NCI-H1092 (cell line): Measurements from ENCODE around the gene ETNPPL.
"Not testable (repeated sequence)": the region's sequence is repeated elsewhere in the genome, so short reads cannot be mapped to it uniquely, and the experiment has no call there.

ENCODE experiments used
- DNase-seq: peaks from one replicate; lab custom pipeline; 2025; lab: John Stamatoyannopoulos, UW

The ETNPPL gene

DNA sequence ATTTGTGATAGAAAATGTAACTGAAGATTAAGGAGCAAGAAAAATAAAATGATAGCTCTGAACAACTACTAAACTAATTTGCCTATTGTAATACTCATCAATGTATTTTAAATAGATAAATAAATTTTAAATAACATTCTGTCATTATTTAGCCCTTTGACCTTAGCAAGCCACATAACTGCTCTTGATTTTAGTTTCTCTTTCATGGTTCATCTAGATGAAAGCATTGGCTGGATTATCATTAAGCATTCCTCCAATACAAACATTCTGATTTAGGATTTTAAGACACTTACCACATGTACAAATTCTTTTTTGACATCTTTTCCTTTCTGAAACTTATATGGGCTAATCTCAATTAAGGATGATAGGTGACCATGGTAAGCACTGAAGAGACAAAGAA is 8.5 kb downstream of the ETNPPL start:
- DNase-seq: no peak

DNA sequence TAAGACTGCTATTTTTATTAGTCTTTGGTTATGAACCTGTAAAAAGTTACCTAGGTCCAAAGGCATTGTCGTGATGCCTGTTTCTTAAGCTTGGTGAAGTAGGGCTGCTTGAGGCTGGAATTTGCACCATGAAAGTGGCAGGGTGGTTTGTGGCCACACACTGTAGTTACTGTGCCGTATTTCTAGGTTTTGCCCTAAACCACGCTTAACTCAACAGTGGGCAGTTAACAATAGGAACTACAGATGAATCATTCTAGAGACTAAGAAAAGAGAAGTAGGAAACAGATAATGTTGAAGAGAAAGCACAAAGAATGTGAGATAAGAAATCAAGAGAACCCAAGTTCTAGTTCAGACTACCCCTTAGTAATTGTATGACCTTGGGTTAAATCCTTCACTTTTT is 11.5 kb downstream of the ETNPPL start:
- no peak for DNase-seq

- DNase-seq: no peak
Observed at GRCh38 chr4:108749119-108749518, 13.7 kb downstream of the ETNPPL start.

- no peak for DNase-seq
Observed at GRCh38 chr4:108746511-108746910, 16.3 kb downstream of the ETNPPL start.

DNA sequence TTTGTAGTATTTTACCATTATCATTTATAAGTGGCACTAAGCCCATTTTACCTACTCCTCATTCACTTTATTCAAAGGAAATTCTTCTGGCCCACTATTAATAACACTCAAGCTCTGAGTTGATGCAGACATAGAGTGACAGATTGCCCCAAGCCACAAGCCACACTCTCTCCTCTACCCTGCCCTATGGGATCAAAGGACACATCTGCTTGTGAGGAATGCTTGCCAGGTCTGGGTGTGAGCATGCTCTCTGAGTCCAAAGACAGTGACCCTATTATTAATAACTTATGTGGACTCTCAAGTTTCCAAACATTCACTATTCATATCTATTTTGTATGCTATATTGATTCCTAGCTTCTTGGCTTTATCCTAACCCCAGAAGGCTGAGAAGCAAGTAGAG is 18.5 kb downstream of the ETNPPL start:
- DNase-seq: no peak

GRCh38 chr4:108742451-108743420 is 20.1 kb downstream of the ETNPPL start:
- DNase-seq: no peak

DNA sequence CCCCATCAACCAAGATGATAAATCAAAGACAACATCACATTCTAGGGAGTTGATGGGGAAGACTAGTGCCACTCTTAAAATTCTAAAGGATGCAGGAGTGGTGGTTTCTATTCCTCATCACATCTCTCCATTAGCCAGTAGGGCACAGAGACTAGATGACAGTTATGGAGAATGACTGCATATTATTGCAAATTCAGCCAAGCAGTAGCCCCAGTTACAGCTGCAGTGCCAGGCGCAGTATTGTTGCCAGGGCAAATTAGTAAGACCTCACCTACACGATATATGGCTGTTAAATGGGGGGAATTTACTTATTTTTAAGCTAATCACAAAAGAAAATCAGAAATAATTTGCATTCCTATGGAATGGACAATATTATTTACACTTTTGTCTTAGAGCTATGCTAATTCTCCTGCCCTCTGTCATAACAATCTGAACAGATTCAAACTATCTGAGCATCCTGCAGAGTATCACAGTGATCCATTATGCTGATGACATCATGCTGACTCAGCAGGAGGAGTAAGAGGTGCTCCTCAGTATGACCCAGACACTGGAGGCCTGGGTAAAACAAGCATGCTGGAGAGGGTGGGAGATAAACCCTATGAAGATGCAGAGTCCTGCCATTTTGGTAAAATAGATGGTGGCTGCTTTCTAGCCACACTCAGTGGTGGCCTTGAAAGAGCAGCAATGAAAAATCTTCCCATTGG is 24.7 kb downstream of the ETNPPL start:
- no peak for DNase-seq

DNA sequence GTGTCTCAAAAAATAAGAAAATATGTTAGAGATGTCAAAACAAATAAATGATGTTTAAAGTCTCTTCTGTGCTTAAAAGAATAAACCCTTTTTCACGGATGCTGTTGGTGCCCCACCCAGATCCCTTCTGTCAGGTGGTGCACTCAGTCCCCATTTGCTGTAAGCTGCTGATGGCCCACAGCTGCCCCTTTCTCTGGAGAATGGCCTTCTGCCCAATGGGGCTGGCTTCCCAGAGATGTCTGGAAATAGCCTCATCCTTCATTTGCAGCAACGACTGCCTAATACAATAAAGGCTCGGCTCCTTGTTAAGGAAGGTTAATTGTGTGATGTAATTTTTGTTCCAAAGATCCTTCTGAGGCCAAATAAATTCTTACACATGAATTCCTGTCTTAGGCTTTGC is 31.8 kb downstream of the ETNPPL start:
- DNase-seq: no peak

DNA sequence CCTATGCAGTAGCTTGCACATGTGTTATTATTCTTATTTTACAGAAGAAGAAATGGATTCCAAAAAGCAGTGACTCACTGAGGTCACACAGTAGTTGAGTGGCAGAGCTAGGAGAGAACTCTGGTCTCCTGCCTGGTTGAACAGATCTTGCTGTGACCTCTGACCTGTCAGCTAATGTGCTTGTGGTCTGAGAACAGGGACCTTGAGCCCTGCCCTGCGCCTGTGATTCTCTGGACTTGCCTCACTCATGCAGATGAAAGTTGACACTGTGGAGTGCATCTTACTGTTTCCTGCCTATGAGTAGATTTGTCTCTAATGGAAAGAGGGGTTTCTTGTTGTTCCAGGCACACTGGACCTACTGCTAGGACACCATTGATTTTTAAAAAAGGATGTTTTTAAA is 32.3 kb downstream of the ETNPPL start:
- DNase-seq: no peak

- DNase-seq: no peak
Observed at GRCh38 chr4:108729731-108730130, 33.1 kb downstream of the ETNPPL start.

DNA sequence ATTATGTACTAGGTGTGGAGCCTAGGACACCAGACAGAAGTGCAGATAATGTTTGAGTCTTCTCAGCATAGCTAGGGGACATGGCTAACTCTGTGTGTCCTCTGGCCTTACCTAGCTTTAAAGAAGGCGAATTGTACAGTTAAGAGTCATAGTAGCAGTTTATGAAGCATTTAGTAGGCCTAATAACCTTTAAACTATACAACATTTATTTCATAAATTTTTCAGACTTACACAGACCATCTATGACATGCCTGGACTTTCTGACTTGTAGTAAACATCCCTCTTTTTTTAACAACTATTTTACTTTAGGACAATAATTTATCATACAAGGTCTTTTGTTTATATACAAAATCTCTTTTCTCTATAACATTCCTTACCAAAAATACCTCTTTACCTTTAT is 37.4 kb downstream of the ETNPPL start:
- no peak for DNase-seq

DNA sequence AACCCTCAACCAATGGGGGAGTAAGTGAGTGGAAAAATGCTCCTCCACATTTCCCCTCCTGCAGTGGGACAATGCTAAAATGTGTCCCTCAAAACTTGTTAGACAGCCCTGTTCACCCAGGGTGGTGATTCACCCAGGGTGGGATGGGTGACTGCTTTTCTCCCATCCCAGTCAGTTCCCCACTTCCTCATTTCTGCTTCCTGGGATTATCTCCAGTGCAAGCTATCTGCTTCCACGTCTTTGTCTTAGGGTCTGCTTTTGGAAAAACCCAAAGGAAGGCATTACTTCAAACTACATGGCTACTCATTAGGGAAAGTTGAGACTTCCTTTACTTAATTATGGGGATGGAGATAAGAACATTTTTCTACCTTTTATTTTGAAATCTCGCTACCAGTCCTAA is 45.5 kb downstream of the ETNPPL start:
- DNase-seq: no peak

- no peak for DNase-seq
Observed at GRCh38 chr4:108716340-108716739, 46.5 kb downstream of the ETNPPL start.

DNA sequence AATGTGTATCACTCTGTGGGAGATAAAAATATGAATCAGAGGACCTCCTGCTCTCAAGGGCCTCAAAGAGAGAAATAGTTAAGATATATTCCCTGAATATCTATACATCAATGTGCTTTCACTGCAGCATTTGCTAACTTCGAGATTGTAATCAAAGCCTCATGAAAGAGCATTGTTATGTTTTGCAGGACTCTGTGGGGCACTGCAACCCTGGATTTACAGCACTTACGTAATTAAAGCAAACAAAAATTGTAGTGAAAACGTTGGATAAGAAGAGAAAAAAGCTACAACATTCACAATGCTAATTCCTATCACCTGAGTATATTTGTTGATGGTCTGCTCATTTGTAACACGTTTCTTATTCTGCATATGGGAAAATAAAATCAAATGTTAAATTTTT is 48.0 kb downstream of the ETNPPL start:
- no peak for DNase-seq

DNA sequence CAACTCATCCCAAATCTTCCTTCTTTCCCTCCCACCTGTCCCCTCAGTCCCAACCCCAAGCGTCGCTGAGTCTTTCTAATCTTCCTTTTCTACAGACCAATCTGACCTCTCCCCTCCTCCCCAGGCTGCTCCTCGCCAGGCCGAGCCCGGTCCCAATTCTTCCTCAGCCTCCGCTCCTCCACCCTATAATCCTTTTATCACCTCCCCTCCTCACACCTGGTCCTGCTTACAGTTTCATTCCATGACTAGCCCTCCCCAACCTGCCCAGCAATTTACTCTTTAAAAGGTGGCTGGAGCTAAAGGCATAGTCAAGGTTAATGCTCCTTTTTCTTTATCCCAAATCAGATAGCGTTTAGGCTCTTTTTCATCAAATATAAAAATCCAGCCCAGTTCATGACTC is 52.3 kb downstream of the ETNPPL start:
- DNase-seq: not testable (repeated sequence)

DNA sequence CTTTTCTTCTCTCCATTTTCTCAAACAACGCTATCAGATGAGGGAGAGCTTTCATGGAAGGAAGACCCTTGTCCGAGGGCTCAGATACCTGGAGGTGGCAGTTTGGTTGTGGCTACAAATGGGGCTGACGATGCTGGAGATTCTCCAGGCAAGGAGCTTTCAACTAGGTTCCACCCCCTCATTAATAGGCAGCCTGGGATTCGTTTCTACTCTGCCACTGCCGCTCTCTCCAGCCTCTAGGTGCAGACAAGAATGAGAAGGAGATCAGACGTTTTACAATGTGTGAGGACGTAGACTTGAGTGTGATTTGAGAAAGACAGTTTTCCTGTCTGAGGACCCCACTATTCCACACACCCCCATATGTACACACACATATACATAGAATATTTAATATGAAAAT is 53.1 kb downstream of the ETNPPL start:
- no peak for DNase-seq

DNA sequence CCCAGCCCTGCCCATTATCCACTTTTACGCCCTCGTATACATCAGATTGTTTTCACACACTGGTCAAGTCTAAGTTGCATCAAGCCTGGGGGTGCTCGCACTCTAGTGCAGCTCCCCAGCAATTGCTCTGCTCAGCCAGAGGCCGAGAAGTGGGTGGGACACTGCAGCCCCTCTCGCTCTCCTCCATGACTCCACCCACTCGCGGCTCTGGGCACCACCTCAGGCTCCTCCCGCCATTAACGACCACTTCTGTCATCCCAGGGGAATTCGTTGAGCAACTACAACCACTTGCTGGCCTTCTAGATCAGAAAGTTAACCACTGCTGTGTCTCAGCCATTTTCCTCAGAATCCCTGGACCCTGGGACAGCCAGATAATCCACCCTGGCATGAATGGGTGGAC is 53.6 kb downstream of the ETNPPL start:
- no peak for DNase-seq

DNA sequence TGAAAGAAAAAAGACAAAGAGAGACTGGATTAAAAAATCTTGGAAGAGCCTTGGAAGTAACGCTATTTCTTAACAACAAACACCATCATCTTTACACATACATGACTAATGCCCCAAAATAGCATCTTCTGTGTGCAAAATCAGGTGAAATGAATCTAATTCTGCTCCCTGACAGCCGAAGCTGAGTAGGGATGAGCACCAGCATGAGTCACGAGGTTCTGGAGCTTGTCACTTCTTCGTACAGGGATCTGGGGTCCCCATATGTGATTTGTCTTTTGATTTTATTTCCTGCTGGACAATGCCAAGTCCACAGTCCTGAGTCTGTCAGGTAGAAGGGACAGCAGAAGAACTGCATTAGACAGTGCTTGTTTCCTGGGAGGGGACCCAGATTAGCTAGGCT is 56.6 kb downstream of the ETNPPL start:
- DNase-seq: no peak

GRCh38 chr4:108703966-108704365 is 58.9 kb downstream of the ETNPPL start:
- DNase-seq: no peak

DNA sequence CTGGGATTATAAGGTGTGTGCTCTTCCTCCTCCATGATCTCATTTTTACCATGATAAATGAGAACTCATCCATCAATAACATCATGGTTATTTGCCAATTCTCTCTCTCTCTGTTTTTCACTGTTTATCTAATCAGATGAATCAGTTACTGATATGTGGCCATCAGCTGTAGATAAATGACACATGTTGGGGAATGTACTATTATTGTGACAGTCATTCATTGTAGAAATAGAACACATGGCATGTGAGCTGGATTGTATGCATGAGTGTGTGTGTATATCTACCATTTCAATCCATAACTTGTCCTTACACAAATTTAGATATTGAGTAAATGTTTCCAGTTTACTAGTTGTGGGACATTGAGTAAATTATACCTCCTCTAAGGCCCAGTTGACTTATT is 59.5 kb downstream of the ETNPPL start:
- DNase-seq: no peak

DNA sequence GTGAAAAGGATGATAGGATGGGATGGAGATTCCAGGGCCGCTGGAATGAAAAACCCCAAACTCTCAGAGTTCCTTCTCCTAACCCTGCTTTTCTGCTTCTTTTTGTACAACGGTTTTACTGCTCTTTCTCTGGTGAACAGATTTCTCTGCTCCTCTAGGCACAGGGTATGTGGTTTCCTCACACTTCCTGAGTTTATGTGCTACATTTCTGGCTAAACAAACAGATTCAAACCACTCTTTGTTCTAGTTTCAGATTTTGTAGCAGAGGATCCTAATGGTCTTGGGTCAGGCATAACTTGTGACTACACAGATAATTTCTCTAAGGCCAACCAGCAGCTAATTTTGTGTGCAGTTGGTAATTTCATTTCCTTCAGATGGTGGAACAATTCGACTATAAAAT is 59.9 kb downstream of the ETNPPL start:
- DNase-seq: no peak

DNA sequence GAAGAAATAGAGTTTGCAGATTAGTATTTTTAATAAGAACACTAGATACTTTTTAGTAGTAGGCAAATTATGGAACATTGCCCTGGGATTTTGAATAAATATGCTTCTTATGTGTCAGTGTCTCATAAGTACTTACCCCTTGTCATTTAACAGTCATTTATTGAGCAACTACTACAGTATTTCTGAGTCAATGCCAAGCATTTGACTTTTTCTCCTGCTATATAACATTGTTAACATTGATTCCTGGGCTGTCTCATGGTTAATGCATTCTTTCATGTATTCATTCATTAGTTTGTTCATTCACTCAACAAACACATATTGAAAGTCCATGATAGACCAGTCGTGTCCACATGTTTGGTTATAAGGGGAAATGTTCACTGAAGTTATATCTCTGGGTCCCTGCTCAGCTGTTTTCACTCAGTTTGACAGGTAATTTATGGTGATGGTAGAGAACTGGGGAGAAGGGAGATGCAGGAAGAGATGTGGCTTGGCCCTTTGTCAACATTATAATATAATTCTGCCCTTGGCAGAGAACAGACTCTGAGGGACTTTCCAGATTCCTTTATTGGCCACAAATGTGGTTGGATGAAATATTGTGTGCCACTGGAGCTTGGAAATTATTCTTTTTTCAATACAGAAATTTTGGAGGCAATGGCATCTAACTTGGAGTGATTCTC is 62.6 kb downstream of the ETNPPL start:
- no peak for DNase-seq

GRCh38 chr4:108696160-108696559 is 66.7 kb downstream of the ETNPPL start:
- no peak for DNase-seq
